ENCODE data around the gene SLC4A9.

Gene SLC4A9

GRCh38 chr5:140328036-140328764 is 31.8 kb upstream of the SLC4A9 start:
- ChIA-PET CTCF (interaction anchor here (0.7 to 3.2 kb wide), 8 partner anchors 17 to 263 kb away, joined by 3 to 19 read pairs (median 4); partner anchors contain the start of gene HBEGF), POLR2A (interaction anchor here (0.7 to 3.9 kb wide), 2 partner anchors 18 to 71 kb away, joined by 3 to 37 read pairs; partner anchors contain the start of gene HBEGF)
- Histone ChIP-seq H3K27ac (ENCODE audit: extremely low read depth, low read depth, low read length) (no peak overlapping the region), H3K4me3 (ENCODE audit: low read depth, low read length) (no peak overlapping the region), H3K36me3 (ENCODE audit: control insufficient read depth in 2 of 2, insufficient read depth in 1 of 2, low read length in 2 of 2) (peaks cover 0 to 13% of the 10 kb centered on the region in 2 experiments; a peak in 1 of 3 replicates), H3K4me1 (ENCODE audit: control insufficient read depth, insufficient read depth, low read length) (peaks cover 10% of the 10 kb centered on the region), H3K9me3 (ENCODE audit: control insufficient read depth, insufficient read depth, low read depth, low read length) (no peaks in the 10 kb centered on the region)
- TF ChIP-seq ZFP37 (tag by site-specific recombination; IDR thresholded peaks at IDR 0.05) = no peak
- TF ChIP-seq ZNF423 (tag by site-specific recombination; IDR thresholded peaks at IDR 0.05) = no peak
- no peak for TF ChIP-seq HOXA7 (CRISPR knock-in tag; IDR thresholded peaks at IDR 0.05; ENCODE audit: borderline replicate concordance)
- no peak for TF ChIP-seq ELK4 (IDR thresholded peaks at IDR 0.05; ENCODE audit: borderline replicate concordance, low read depth, low read length)
- no peak for TF ChIP-seq ZSCAN16 (tag by site-specific recombination; IDR thresholded peaks at IDR 0.05)
- no peak for TF ChIP-seq REPIN1 (tag by site-specific recombination; IDR thresholded peaks at IDR 0.05; ENCODE audit: low read depth)
- TF ChIP-seq ZNF148 (tag by site-specific recombination; IDR thresholded peaks at IDR 0.05; ENCODE audit: borderline replicate concordance) = no peak
- TF ChIP-seq ZNF473 (tag by site-specific recombination; IDR thresholded peaks at IDR 0.05) = no peak
- TF ChIP-seq ZNF488 (tag by site-specific recombination; IDR thresholded peaks at IDR 0.05) = no peak
- no peak for TF ChIP-seq ZBTB48 (tag by site-specific recombination; IDR thresholded peaks at IDR 0.05)
- no peak for TF ChIP-seq ZNF404 (tag by site-specific recombination; IDR thresholded peaks at IDR 0.05)
- TF ChIP-seq BCL11A (tag by site-specific recombination; IDR thresholded peaks at IDR 0.05; ENCODE audit: low read depth) = no peak
- TF ChIP-seq ZNF121 (tag by site-specific recombination; IDR thresholded peaks at IDR 0.05) = no peak
- TF ChIP-seq KLF1 (tag by site-specific recombination; IDR thresholded peaks at IDR 0.05) = no peak
- TF ChIP-seq ZNF830 (tag by site-specific recombination; IDR thresholded peaks at IDR 0.05; ENCODE audit: low read depth) = no peak
- no peak for TF ChIP-seq ZNF426 (tag by site-specific recombination; IDR thresholded peaks at IDR 0.05)

GRCh38 chr5:140329739-140330481 is 30.1 kb upstream of the SLC4A9 start:
- H3K27ac ChIP-seq (ENCODE audit: extremely low read depth, low read depth, low read length) = no peak overlapping the region
- no peak overlapping the region for H3K4me3 ChIP-seq (ENCODE audit: low read depth, low read length)
- no peaks in the 10 kb centered on the region for H3K9me3 ChIP-seq (ENCODE audit: control insufficient read depth, insufficient read depth, low read depth, low read length)
- peaks cover 0 to 27% of the 10 kb centered on the region in 2 experiments; a peak in 1 of 3 replicates for H3K36me3 ChIP-seq (ENCODE audit: control insufficient read depth in 2 of 2, insufficient read depth in 1 of 2, low read length in 2 of 2)
- TF ChIP-seq ZNF324 (tag by site-specific recombination; IDR thresholded peaks at IDR 0.05) (no peak), ZNF24 (tag by site-specific recombination; IDR thresholded peaks at IDR 0.05) (no peak), ZNF362 (tag by site-specific recombination; IDR thresholded peaks at IDR 0.05) (peak; percentile 99), ELK4 (IDR thresholded peaks at IDR 0.05; ENCODE audit: borderline replicate concordance, low read depth, low read length) (no peak), ZNF311 (tag by site-specific recombination; IDR thresholded peaks at IDR 0.05; ENCODE audit: borderline replicate concordance) (no peak), IKZF3 (tag by site-specific recombination; IDR thresholded peaks at IDR 0.05) (no peak)
- ChIA-PET CTCF (interaction anchor here (1.1 to 3.2 kb wide), 3 partner anchors 16 to 75 kb away, joined by 3 to 19 read pairs (median 4); partner anchors contain the start of gene HBEGF), POLR2A (interaction anchor here (0.7 to 3.9 kb wide), 2 partner anchors 16 to 89 kb away, joined by 4 to 37 read pairs; partner anchors contain the start of gene HBEGF)
- peaks cover 10% of the 10 kb centered on the region for H3K4me1 ChIP-seq (ENCODE audit: control insufficient read depth, insufficient read depth, low read length)
